ENCODE data around the gene ATP10A.
"Not testable (repeated sequence)": the region's sequence is repeated elsewhere in the genome, so short reads cannot be mapped to it uniquely, and the experiment has no call there.

Gene ATP10A

DNA sequence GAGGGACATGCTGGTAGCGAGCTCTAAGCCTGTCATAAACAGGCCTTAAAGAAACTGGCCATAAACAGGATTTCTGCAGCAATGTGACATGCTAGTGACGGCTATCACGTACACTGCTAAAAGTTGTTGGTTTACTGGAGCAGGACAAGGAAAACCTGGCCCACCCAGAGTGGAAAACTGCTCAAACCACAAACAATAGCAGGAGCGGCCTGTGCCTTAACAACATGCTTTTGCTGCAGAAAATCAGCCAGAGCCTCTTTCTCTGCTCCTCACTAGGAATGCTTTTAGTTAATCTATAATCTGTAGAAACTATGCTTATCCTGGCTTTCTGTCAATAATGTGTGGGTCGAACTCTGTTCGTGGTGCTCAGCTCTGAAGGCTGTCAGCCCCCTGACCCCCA lies 221.4 kb downstream of the ATP10A start:
- H3K27ac ChIP-seq, result no peak overlapping the region
- TF ChIP-seq ZFX (IDR thresholded peaks at IDR 0.05), result no peak

DNA sequence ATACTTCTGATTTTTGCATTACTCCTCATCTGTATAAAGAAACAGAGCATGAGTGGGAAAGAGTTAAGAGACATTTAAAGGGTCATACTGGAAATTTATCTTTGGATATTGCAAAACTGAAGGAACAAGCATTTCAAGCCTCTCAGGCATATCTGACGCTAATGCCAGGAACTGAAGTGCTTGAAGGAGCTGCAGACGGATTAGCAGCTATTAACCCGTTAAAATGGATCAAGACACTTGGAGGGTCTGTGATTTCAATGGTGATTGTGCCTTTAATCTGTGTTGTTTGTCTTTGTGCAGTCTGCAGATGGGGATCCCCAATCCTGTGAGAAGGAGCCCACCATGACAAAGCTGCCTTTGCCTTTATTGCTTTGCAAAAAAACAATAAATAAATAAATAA lies 221.8 kb downstream of the ATP10A start:
- H3K27ac ChIP-seq, result no peak overlapping the region
- TF ChIP-seq, protein P1, sequence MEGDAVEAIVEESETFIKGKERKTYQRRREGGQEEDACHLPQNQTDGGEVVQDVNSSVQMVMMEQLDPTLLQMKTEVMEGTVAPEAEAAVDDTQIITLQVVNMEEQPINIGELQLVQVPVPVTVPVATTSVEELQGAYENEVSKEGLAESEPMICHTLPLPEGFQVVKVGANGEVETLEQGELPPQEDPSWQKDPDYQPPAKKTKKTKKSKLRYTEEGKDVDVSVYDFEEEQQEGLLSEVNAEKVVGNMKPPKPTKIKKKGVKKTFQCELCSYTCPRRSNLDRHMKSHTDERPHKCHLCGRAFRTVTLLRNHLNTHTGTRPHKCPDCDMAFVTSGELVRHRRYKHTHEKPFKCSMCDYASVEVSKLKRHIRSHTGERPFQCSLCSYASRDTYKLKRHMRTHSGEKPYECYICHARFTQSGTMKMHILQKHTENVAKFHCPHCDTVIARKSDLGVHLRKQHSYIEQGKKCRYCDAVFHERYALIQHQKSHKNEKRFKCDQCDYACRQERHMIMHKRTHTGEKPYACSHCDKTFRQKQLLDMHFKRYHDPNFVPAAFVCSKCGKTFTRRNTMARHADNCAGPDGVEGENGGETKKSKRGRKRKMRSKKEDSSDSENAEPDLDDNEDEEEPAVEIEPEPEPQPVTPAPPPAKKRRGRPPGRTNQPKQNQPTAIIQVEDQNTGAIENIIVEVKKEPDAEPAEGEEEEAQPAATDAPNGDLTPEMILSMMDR (conservative IDR thresholded peaks at IDR 0.05), result no peak
- TF ChIP-seq ZFX (IDR thresholded peaks at IDR 0.05), result no peak

DNA sequence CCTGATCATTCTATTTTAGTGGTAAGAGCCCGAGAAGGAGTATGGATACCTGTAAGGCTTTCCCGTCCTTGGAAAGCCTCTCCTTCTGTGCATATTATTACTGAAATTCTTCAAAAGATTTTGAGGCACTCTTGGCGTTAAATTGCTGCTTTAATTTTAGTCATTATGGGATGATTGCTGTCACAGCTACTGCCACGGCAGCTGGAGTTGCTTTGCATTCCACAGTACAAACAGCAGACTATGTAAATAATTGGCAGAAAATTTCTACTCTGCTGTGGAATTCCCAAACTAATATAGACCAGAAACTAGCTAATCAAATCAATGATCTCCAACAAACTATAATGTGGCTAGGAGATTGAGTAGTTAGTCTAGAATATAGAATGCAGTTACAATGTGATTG lies 222.2 kb downstream of the ATP10A start:
- H3K27ac ChIP-seq, result not testable (repeated sequence)

DNA sequence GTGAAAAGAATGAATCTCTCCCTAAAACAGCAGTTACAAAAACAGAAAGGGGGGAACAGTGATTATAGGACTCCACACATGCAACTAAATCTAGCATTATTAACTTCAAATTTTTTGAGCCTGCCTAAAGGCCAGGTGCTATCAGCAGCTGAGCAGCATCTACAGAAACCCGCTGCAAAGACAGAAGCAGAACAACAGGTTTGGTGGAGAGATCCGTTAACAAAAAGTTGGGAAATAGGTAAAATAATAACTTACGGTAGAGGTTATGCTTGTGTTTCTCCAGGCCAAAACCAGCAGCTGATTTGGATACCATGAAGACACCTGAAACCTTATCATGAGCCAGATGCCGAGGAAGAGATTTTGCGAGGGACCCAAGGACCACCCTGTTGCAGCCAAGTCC lies 222.7 kb downstream of the ATP10A start:
- TF ChIP-seq, protein P1 (conservative IDR thresholded peaks at IDR 0.05), result no peak
- TF ChIP-seq ZFX (IDR thresholded peaks at IDR 0.05), result no peak
- H3K27ac ChIP-seq, result no peak overlapping the region

DNA sequence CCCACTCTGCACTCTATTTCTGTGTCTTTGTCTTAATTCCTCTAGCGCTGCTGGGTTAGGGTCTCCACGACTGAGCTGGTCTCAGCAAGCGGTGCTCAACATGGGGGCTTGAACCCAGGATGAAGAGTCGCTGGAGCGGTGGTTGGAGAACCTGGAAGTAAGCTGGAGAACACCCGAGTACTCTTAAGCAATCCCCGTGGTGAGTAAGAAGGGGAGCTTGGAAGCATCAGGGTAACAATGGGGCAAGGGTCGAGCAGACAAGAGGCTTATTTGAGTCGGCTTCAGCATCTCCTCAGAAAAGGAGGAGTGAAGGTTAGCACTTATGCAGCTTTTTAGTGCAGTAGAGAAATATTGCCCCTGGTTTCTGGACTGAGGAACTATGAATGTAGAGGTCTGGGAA lies 226.6 kb downstream of the ATP10A start:
- not testable (repeated sequence) for H3K27ac ChIP-seq

DNA sequence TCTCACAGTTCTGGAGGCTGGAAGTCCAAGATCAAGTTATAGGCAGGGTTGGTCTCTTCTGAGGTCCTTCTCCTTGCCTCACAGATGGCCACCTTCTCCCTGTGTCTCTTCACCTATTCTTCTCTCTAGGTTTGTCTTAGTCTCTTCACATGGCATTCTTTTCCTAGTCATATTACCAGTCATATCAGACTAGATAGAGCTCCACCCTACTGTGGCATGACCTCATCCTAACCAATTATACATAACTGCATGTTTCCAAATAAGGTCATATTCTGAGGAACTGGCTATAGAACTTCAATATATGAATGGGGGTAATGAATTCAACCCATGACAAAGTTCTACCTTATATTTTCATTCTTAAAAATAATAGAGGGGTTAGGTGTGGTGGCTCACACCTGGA lies 227.9 kb downstream of the ATP10A start:
- TF ChIP-seq, protein P1 (conservative IDR thresholded peaks at IDR 0.05), result no peak
- TF ChIP-seq ZFX (IDR thresholded peaks at IDR 0.05), result no peak
- H3K27ac ChIP-seq, result no peak overlapping the region

DNA sequence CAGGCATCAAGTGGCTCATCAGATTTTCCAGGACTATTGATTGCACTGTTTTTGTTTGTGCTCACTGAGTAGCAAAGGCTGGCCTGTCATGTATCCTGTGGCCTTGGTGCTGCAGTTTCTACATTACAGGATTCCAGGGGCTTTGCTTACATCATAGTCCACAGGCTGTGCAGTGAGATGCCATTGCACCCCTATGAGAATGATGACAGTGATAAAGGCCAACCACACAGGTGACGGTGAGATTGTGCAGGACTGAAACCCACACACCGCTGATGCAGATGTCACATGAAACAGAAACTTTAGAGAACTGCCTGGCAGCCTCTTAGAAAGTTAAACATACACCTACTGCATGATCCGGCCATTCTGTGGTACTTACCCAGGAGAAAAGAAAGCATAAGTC lies 229.3 kb downstream of the ATP10A start:
- H3K27ac ChIP-seq, result no peak overlapping the region
- TF ChIP-seq, protein P1 (conservative IDR thresholded peaks at IDR 0.05), result no peak
- no peak for TF ChIP-seq ZFX (IDR thresholded peaks at IDR 0.05)

DNA sequence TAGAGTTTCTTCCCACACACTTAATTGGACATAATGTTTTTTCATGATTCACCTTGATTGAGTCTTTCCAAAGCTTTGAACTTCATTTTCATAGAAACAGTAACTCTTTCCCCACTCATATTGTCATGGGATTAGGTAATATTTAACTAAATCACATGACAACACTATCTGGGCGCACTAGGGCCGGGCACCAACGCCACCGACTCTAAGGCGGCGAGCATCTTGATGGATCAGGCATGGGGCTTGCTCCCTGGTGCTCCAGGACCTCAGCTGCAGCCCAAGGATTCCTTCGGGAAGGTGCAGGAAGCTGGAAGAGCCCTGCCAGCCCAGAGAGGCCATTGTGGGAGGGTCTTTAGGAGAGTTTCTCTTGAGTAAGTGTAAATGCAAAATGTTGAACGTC lies 231.2 kb downstream of the ATP10A start:
- TF ChIP-seq ZFX (IDR thresholded peaks at IDR 0.05), result no peak
- TF ChIP-seq, protein P1 (conservative IDR thresholded peaks at IDR 0.05), result no peak
- no peak overlapping the region for H3K27ac ChIP-seq
